ENCODE data around the gene LGALS9.
"Not testable (repeated sequence)": the region's sequence is repeated elsewhere in the genome, so short reads cannot be mapped to it uniquely, and the experiment has no call there.

The LGALS9 gene

GRCh38 chr17:27654136-27654535 lies 23.1 kb downstream of the LGALS9 start:
- no peak for DNase-seq (ENCODE audit: low spot score)

GRCh38 chr17:27654654-27655524 lies 23.9 kb downstream of the LGALS9 start:
- DNase-seq (ENCODE audit: low spot score) = peak; percentile 89

GRCh38 chr17:27655525-27656111 lies 24.6 kb downstream of the LGALS9 start:
- not testable (repeated sequence) for DNase-seq (ENCODE audit: low spot score)

GRCh38 chr17:27656620-27657019 lies 25.6 kb downstream of the LGALS9 start:
- not testable (repeated sequence) for DNase-seq (ENCODE audit: low spot score)

GRCh38 chr17:27657620-27658019 lies 26.6 kb downstream of the LGALS9 start:
- DNase-seq (ENCODE audit: low spot score) = no peak

- DNase-seq (ENCODE audit: low spot score) = no peak
Measured at GRCh38 chr17:27659683-27660082, 28.7 kb downstream of the LGALS9 start.

GRCh38 chr17:27660436-27660835 lies 29.4 kb downstream of the LGALS9 start:
- no peak for DNase-seq (ENCODE audit: low spot score)

GRCh38 chr17:27663936-27664605 lies 33.1 kb downstream of the LGALS9 start:
- DNase-seq (ENCODE audit: low spot score) = no peak

GRCh38 chr17:27664606-27664965 lies 33.6 kb downstream of the LGALS9 start:
- DNase-seq (ENCODE audit: low spot score) = no peak

GRCh38 chr17:27665549-27665948 lies 34.6 kb downstream of the LGALS9 start:
- no peak for DNase-seq (ENCODE audit: low spot score)

- not testable (repeated sequence) for DNase-seq (ENCODE audit: low spot score)
Measured at GRCh38 chr17:27666270-27666669, 35.3 kb downstream of the LGALS9 start.

GRCh38 chr17:27666831-27667560 lies 36.0 kb downstream of the LGALS9 start:
- DNase-seq (ENCODE audit: low spot score) = no peak

- DNase-seq (ENCODE audit: low spot score) = no peak
Measured at GRCh38 chr17:27667656-27668487, 36.9 kb downstream of the LGALS9 start.

- no peak for DNase-seq (ENCODE audit: low spot score)
Measured at GRCh38 chr17:27668488-27668823, 37.5 kb downstream of the LGALS9 start.

GRCh38 chr17:27669136-27669535 lies 38.1 kb downstream of the LGALS9 start:
- no peak for DNase-seq (ENCODE audit: low spot score)

- no peak for DNase-seq (ENCODE audit: low spot score)
Measured at GRCh38 chr17:27669850-27670249, 38.9 kb downstream of the LGALS9 start.

- no peak for DNase-seq (ENCODE audit: low spot score)
Measured at GRCh38 chr17:27670791-27671590, 40.0 kb downstream of the LGALS9 start.

- DNase-seq (ENCODE audit: low spot score) = no peak
Measured at GRCh38 chr17:27671591-27671910, 40.6 kb downstream of the LGALS9 start.

- not testable (repeated sequence) for DNase-seq (ENCODE audit: low spot score)
Measured at GRCh38 chr17:27671977-27672480, 41.0 kb downstream of the LGALS9 start.

- no peak for DNase-seq (ENCODE audit: low spot score)
Measured at GRCh38 chr17:27674335-27674734, 43.3 kb downstream of the LGALS9 start.

GRCh38 chr17:27677191-27677590 lies 46.2 kb downstream of the LGALS9 start:
- no peak for DNase-seq (ENCODE audit: low spot score)
